Measurements from ENCODE around the gene SPATA3.
A peak's percentile ranks its signal among the peaks of the same experiment; 100 is the strongest.

SPATA3 gene

GRCh38 chr2:230987137-230988020 is 8.5 kb upstream of the SPATA3 start:
- peak; percentile 93 for TF ChIP-seq CTCF (IDR thresholded peaks at IDR 0.05)
- Mint-ChIP-seq H3K27me3 (ENCODE audit: low read depth, poor library complexity) (no peaks in the 10 kb centered on the region), H3K36me3 (ENCODE audit: low read depth) (no peaks in the 10 kb centered on the region), H3K9me3 (no peaks in the 10 kb centered on the region), H3K4me1 (peaks cover 32% of the 10 kb centered on the region), H3K27ac (no peak overlapping the region), H3K4me3 (peak overlapping the region; percentile 42)
- DNase-seq: peak; percentile 94

GRCh38 chr2:230989731-230990130 is 6.2 kb upstream of the SPATA3 start:
- Mint-ChIP-seq H3K27me3 (ENCODE audit: low read depth, poor library complexity) (peaks cover 9% of the 10 kb centered on the region), H3K36me3 (ENCODE audit: low read depth) (no peaks in the 10 kb centered on the region), H3K4me3 (no peak overlapping the region), H3K27ac (no peak overlapping the region), H3K4me1 (peaks cover 30% of the 10 kb centered on the region), H3K9me3 (no peaks in the 10 kb centered on the region)
- no peak for TF ChIP-seq CTCF (IDR thresholded peaks at IDR 0.05)
- no peak for DNase-seq

GRCh38 chr2:230990131-230990898 is 5.6 kb upstream of the SPATA3 start:
- no peak for DNase-seq
- no peak for TF ChIP-seq CTCF (IDR thresholded peaks at IDR 0.05)
- no peak overlapping the region for H3K4me3 Mint-ChIP-seq
- H3K4me1 Mint-ChIP-seq: peaks cover 29% of the 10 kb centered on the region
- no peaks in the 10 kb centered on the region for H3K36me3 Mint-ChIP-seq (ENCODE audit: low read depth)
- no peaks in the 10 kb centered on the region for H3K9me3 Mint-ChIP-seq
- H3K27me3 Mint-ChIP-seq (ENCODE audit: low read depth, poor library complexity): peaks cover 9% of the 10 kb centered on the region
- H3K27ac Mint-ChIP-seq: no peak overlapping the region

GRCh38 chr2:230990899-230991150 is 5.1 kb upstream of the SPATA3 start:
- DNase-seq: no peak
- Mint-ChIP-seq H3K27ac (no peak overlapping the region), H3K4me3 (no peak overlapping the region), H3K27me3 (ENCODE audit: low read depth, poor library complexity) (peaks cover 13% of the 10 kb centered on the region), H3K4me1 (peaks cover 26% of the 10 kb centered on the region), H3K9me3 (no peaks in the 10 kb centered on the region), H3K36me3 (ENCODE audit: low read depth) (no peaks in the 10 kb centered on the region)
- no peak for TF ChIP-seq CTCF (IDR thresholded peaks at IDR 0.05)

GRCh38 chr2:230991598-230991997 is 4.3 kb upstream of the SPATA3 start:
- no peak overlapping the region for H3K27ac Mint-ChIP-seq
- no peak for TF ChIP-seq CTCF (IDR thresholded peaks at IDR 0.05)
- peaks cover 24% of the 10 kb centered on the region for H3K4me1 Mint-ChIP-seq
- peaks cover 13% of the 10 kb centered on the region for H3K27me3 Mint-ChIP-seq (ENCODE audit: low read depth, poor library complexity)
- H3K4me3 Mint-ChIP-seq: no peak overlapping the region
- DNase-seq: no peak
- H3K36me3 Mint-ChIP-seq (ENCODE audit: low read depth): no peaks in the 10 kb centered on the region
- peaks cover 1% of the 10 kb centered on the region for H3K9me3 Mint-ChIP-seq

Measured in nephron progenitor cell (in vitro differentiated cells).